Esophagus squamous epithelium (tissue), 4 donors: Measurements from ENCODE around the gene FOXP1.

Source experiments
- CTCF ChIP-seq, 6 experiments: fragments of 450-650 bp in 4 of 6; fragments of 200-600 bp in 2 of 6; sonication (generic) in 2 of 6; IDR thresholded peaks; one replicate each; pipeline ENCODE4 v1.5.1; 2016 to 2019; ENCODE audit warnings: antibody characterized with exemption in 6 of 6, mild to moderate bottlenecking in 4 of 6, moderate library complexity in 4 of 6
- POLR2A ChIP-seq, 4 donors: fragments of 450-650 bp; IDR thresholded peaks; one replicate each; pipeline ENCODE4 v1.6.1; 2017; ENCODE audit warnings: antibody characterized with exemption in 4 of 4, mild to moderate bottlenecking in 4 of 4, moderate library complexity in 3 of 4

DNA sequence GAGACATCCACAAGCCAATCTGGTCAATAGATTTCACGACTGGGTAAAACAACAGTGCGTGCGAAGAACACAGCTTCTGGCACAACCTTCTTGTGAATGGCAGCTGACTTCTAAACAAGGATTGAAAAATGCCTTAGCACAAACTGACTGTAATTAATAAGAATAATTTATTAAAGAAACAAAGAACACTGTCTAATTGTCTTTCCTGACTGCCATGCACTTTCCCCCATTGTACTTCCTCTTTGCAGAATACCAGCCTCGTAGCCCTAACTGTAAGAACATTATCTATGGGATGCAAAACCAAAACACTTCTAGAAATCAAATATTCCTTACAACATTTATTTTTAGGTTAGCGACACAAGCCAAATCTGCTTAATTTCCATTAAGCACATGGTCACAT is 6.5 kb downstream of the FOXP1 start:
- no peak for TF ChIP-seq CTCF (IDR thresholded peaks at IDR 0.05)
- no peak for TF ChIP-seq POLR2A (IDR thresholded peaks at IDR 0.05)
